Naive thymus-derived CD4-positive, alpha-beta T cell (primary cell): ENCODE results near the gene GIGYF2. TPM values are rescaled to one million over a fixed set of nuclear protein-coding genes. Genes with fewer than 3 reads are reported as not detected.

Experiments used
- ATAC-seq: fragments of 150-1000 bp; cut with Tn5 transposase; 2 replicates; pipeline ENCODE4 v1.10.0; 2021; ENCODE audit warnings: mild to moderate bottlenecking, moderate library complexity
- CTCF ChIA-PET: fragments of 350-600 bp; sonication (Branson Sonifier 250); formaldehyde crosslinking; loops from one replicate; lab custom pipeline; 2021; ENCODE audit warnings: antibody characterized with exemption; lab: Charles Lee
- POLR2A ChIA-PET: fragments of 350-600 bp; sonication (Branson Sonifier 250); formaldehyde crosslinking; loops from one replicate; lab custom pipeline; 2021; ENCODE audit warnings: antibody characterized with exemption, inconsistent platforms; lab: Charles Lee
- DNase-seq, 9 donors: peaks; one replicate each; pipeline versions ENCODE4 v3.0.0 to v3.0.0-alpha.2; 2020 to 2022; ENCODE audit warnings: mixed read lengths in 1 of 9
- H3K27ac ChIP-seq: one replicate; pipeline ENCODE4 v1.7.0; 2013; ENCODE audit warnings: mild to moderate bottlenecking, low read depth, low read length, moderate library complexity
- H3K27me3 ChIP-seq, 2 donors: one replicate each; pipeline ENCODE4 v1.7.0; 2013; ENCODE audit warnings: low read length in 2 of 2, mild to moderate bottlenecking in 2 of 2, moderate library complexity in 2 of 2; ENCODE audit not compliant: control insufficient read depth in 2 of 2, insufficient read depth in 2 of 2
- H3K36me3 ChIP-seq, 3 experiments: 1 replicate in 2 of 3; 2 replicates in 1 of 3; pipeline ENCODE4 v1.7.0; 2013; ENCODE audit warnings: low read length in 3 of 3, mild to moderate bottlenecking in 3 of 3, moderate library complexity in 1 of 3; ENCODE audit not compliant: insufficient read depth in 3 of 3, control insufficient read depth in 2 of 3
- H3K4me1 ChIP-seq, 2 donors: one replicate each; pipeline ENCODE4 v1.7.0; 2013; ENCODE audit warnings: low read length in 2 of 2, mild to moderate bottlenecking in 2 of 2, moderate library complexity in 1 of 2; ENCODE audit not compliant: control insufficient read depth in 2 of 2, insufficient read depth in 2 of 2
- H3K4me3 ChIP-seq: 2 replicates; pipeline ENCODE4 v1.7.0; 2013; ENCODE audit warnings: mild to moderate bottlenecking, low read length
- H3K9me3 ChIP-seq, 3 experiments: 1 replicate in 2 of 3; 2 replicates in 1 of 3; pipeline ENCODE4 v1.7.0; 2013; ENCODE audit warnings: low read length in 3 of 3; ENCODE audit not compliant: control insufficient read depth in 2 of 3
- H3K27ac Mint-ChIP-seq, 9 donors: one replicate each; pipeline ENCODE4 v1.8.0; 2020 to 2022; ENCODE audit warnings: mixed read lengths in 9 of 9, mild to moderate bottlenecking in 8 of 9, moderate library complexity in 5 of 9, inconsistent platforms in 2 of 9
- H3K27me3 Mint-ChIP-seq, 5 donors: one replicate each; pipeline ENCODE4 v1.8.0; 2021 to 2022; ENCODE audit warnings: mixed read lengths in 5 of 5, mild to moderate bottlenecking in 1 of 5
- H3K36me3 Mint-ChIP-seq, 5 donors: one replicate each; pipeline ENCODE4 v1.8.0; 2020 to 2022; ENCODE audit warnings: mixed read lengths in 5 of 5, mild to moderate bottlenecking in 3 of 5, inconsistent platforms in 1 of 5
- H3K4me1 Mint-ChIP-seq, 7 donors: one replicate each; pipeline ENCODE4 v1.8.0; 2020 to 2022; ENCODE audit warnings: mixed read lengths in 7 of 7, mild to moderate bottlenecking in 3 of 7, inconsistent platforms in 1 of 7
- H3K4me3 Mint-ChIP-seq, 10 donors: one replicate each; pipeline ENCODE4 v1.8.0; 2020 to 2022; ENCODE audit warnings: mild to moderate bottlenecking in 10 of 10, mixed read lengths in 10 of 10, moderate library complexity in 6 of 10, inconsistent platforms in 2 of 10
- H3K9me3 Mint-ChIP-seq, 11 donors: one replicate each; pipeline ENCODE4 v1.8.0; 2020 to 2022; ENCODE audit warnings: mixed read lengths in 11 of 11, mild to moderate bottlenecking in 4 of 11, inconsistent platforms in 1 of 11, moderate library complexity in 1 of 11
- intact Hi-C, 2 donors: fragments of 100-400 bp; cut with micrococcal nuclease; formaldehyde crosslinking; loops; one replicate each; pipeline ENCODE4 v1.15.1; 2023
- polyA plus RNA-seq, 2 donors: library from polyadenylated mRNA; unstranded; fragments of 300-500 nt; fragmentation: Illumina TruSeq; gene quantifications; one replicate each; pipeline ENCODE4 v1.2.3, GENCODE V29; 2021
- total RNA-seq, 6 experiments: library from RNA in 5 of 6; stranded (reverse) in 5 of 6; gene quantifications; 1 replicate in 5 of 6; 2 replicates in 1 of 6; pipeline ENCODE4 v1.2.3 and lab custom pipeline; 2021 to 2026

Gene GIGYF2
- total and polyA plus RNA-seq, 7 experiments from 2014 or later: 25.3 to 82.8 (median 72.3) TPM

- peak overlapping the region; percentile 94 for H3K4me3 ChIP-seq
- Mint-ChIP-seq H3K27ac (peak overlapping the region; percentile 77 to 96 (median 86)), H3K27me3 (peaks cover 0 to 10% (median 0%) of the 10 kb centered on the region in 5 donors), H3K4me1 (peaks cover 22 to 44% (median 39%) of the 10 kb centered on the region in 7 donors), H3K36me3 (peaks cover 0 to 17% (median 12%) of the 10 kb centered on the region in 5 donors), H3K4me3 (peak overlapping the region; percentile 88 to 98 (median 93)), H3K9me3 (peaks cover 0 to 16% (median 4%) of the 10 kb centered on the region in 11 donors)
- H3K27me3 ChIP-seq: no peaks in the 10 kb centered on the region
- no peaks in the 10 kb centered on the region for H3K9me3 ChIP-seq
- DNase-seq (peak in 2 of 9 donors; percentile 8 to 12), ATAC-seq (no peak)
- peaks cover 35 to 37% of the 10 kb centered on the region in 2 donors for H3K4me1 ChIP-seq
- POLR2A ChIA-PET: no interaction called here
- intact Hi-C loops: loop anchor here (1.0 to 10.0 kb wide), 12 partner anchors 65 to 573 kb away; partner anchors contain the start of genes EIF4E2 (in 2 of the 2), TIGD1 (in 2 of the 2), ATG16L1 (in 1 of the 2) and EFHD1 (in 1 of the 2)
- peaks cover 0 to 5% (median 0%) of the 10 kb centered on the region in 3 experiments for H3K36me3 ChIP-seq
- CTCF ChIA-PET: no interaction called here
- H3K27ac ChIP-seq: peak overlapping the region; percentile 96
These were observed 628 bp downstream of the GIGYF2 start for GRCh38 chr2:232697807-232698110.

GRCh38 chr2:232698556-232699091 lies 1.5 kb downstream of the GIGYF2 start:
- H3K27me3 ChIP-seq: no peaks in the 10 kb centered on the region
- Mint-ChIP-seq H3K4me1 (peaks cover 25 to 53% (median 43%) of the 10 kb centered on the region in 7 donors), H3K27me3 (peaks cover 0 to 8% (median 0%) of the 10 kb centered on the region in 5 donors), H3K36me3 (peaks cover 0 to 19% (median 15%) of the 10 kb centered on the region in 5 donors), H3K27ac (peak overlapping the region; percentile 22 to 96 (median 83)), H3K9me3 (peaks cover 0 to 10% (median 4%) of the 10 kb centered on the region in 11 donors), H3K4me3 (peak overlapping the region; percentile 61 to 98 (median 92))
- no peak for ATAC-seq
- peak overlapping the region; percentile 94 for H3K4me3 ChIP-seq
- no peaks in the 10 kb centered on the region for H3K9me3 ChIP-seq
- DNase-seq: no peak
- H3K36me3 ChIP-seq: peaks cover 0 to 7% (median 2%) of the 10 kb centered on the region in 3 experiments
- peak overlapping the region; percentile 96 for H3K27ac ChIP-seq
- ChIA-PET CTCF (no interaction called here), POLR2A (interaction anchor here (1.0 kb wide), 1 partner anchor 23 kb away, joined by 3 read pairs; no protein-coding TSS in a partner anchor)
- H3K4me1 ChIP-seq: peaks cover 35 to 37% of the 10 kb centered on the region in 2 donors
- intact Hi-C loops: loop anchor here (5.0 to 10.0 kb wide), 5 partner anchors 91 to 569 kb away; partner anchors contain the start of gene INPP5D (in 1 of the 2)

GRCh38 chr2:232699110-232699509 lies 2.0 kb downstream of the GIGYF2 start:
- no peaks in the 10 kb centered on the region for H3K9me3 ChIP-seq
- intact Hi-C loops: loop anchor here (5.0 to 10.0 kb wide), 5 partner anchors 92 to 568 kb away; partner anchors contain the start of gene INPP5D (in 1 of the 2)
- no peak overlapping the region for H3K4me3 ChIP-seq
- ChIA-PET CTCF (no interaction called here), POLR2A (interaction anchor here (1.0 kb wide), 1 partner anchor 23 kb away, joined by 3 read pairs; no protein-coding TSS in a partner anchor)
- ATAC-seq (no peak), DNase-seq (no peak)
- peak overlapping the region in 8 of 9 donors; percentile 22 to 96 (median 82) for H3K27ac Mint-ChIP-seq
- peaks cover 0 to 23% (median 20%) of the 10 kb centered on the region in 5 donors for H3K36me3 Mint-ChIP-seq
- peaks cover 0 to 12% (median 7%) of the 10 kb centered on the region in 3 experiments for H3K36me3 ChIP-seq
- no peak overlapping the region for H3K27ac ChIP-seq
- H3K4me3 Mint-ChIP-seq: peak overlapping the region; percentile 61 to 98 (median 92)
- H3K9me3 Mint-ChIP-seq: peaks cover 0 to 10% (median 4%) of the 10 kb centered on the region in 11 donors
- H3K4me1 ChIP-seq: peaks cover 35 to 37% of the 10 kb centered on the region in 2 donors
- peaks cover 25 to 57% (median 48%) of the 10 kb centered on the region in 7 donors for H3K4me1 Mint-ChIP-seq
- H3K27me3 Mint-ChIP-seq: peaks cover 0 to 8% (median 0%) of the 10 kb centered on the region in 5 donors
- H3K27me3 ChIP-seq: no peaks in the 10 kb centered on the region

- ChIA-PET CTCF (interaction anchor here (1.5 kb wide), 1 partner anchor 12 kb away, joined by 4 read pairs; no protein-coding TSS in a partner anchor), POLR2A (interaction anchor here (0.6 kb wide), 1 partner anchor 45 kb away, joined by 3 read pairs; no protein-coding TSS in a partner anchor)
- Mint-ChIP-seq H3K4me1 (peaks cover 27 to 63% (median 52%) of the 10 kb centered on the region in 7 donors), H3K27me3 (peaks cover 0 to 3% (median 0%) of the 10 kb centered on the region in 5 donors), H3K36me3 (peaks cover 0 to 31% (median 25%) of the 10 kb centered on the region in 5 donors), H3K9me3 (peaks cover 0 to 5% (median 0%) of the 10 kb centered on the region in 11 donors), H3K4me3 (peak overlapping the region; percentile 16 to 95 (median 73)), H3K27ac (peak overlapping the region in 6 of 9 donors; percentile 0 to 82 (median 28))
- no peak overlapping the region for H3K27ac ChIP-seq
- intact Hi-C loops: no loop called here
- ATAC-seq (no peak), DNase-seq (no peak)
- no peaks in the 10 kb centered on the region for H3K9me3 ChIP-seq
- H3K4me1 ChIP-seq: peaks cover 35 to 37% of the 10 kb centered on the region in 2 donors
- H3K27me3 ChIP-seq: no peaks in the 10 kb centered on the region
- H3K4me3 ChIP-seq: no peak overlapping the region
- peaks cover 0 to 17% (median 10%) of the 10 kb centered on the region in 3 experiments for H3K36me3 ChIP-seq
These were observed 3.0 kb downstream of the GIGYF2 start for GRCh38 chr2:232700154-232700553.

GRCh38 chr2:232707076-232707475 lies 9.9 kb downstream of the GIGYF2 start:
- no peak overlapping the region for H3K4me3 ChIP-seq
- H3K4me1 ChIP-seq: no peaks in the 10 kb centered on the region
- ATAC-seq (no peak), DNase-seq (no peak)
- POLR2A ChIA-PET: no interaction called here
- Mint-ChIP-seq H3K9me3 (no peaks in the 10 kb centered on the region), H3K27me3 (no peaks in the 10 kb centered on the region), H3K27ac (no peak overlapping the region), H3K4me1 (peaks cover 10 to 39% (median 28%) of the 10 kb centered on the region in 7 donors), H3K36me3 (peaks cover 0 to 43% (median 30%) of the 10 kb centered on the region in 5 donors), H3K4me3 (no peak overlapping the region)
- H3K27me3 ChIP-seq: no peaks in the 10 kb centered on the region
- H3K36me3 ChIP-seq: peaks cover 0 to 23% (median 17%) of the 10 kb centered on the region in 3 experiments
- CTCF ChIA-PET: no interaction called here
- no peak overlapping the region for H3K27ac ChIP-seq
- intact Hi-C loops: no loop called here
- H3K9me3 ChIP-seq: no peaks in the 10 kb centered on the region

- H3K36me3 Mint-ChIP-seq: peaks cover 0 to 50% (median 44%) of the 10 kb centered on the region in 5 donors
- POLR2A ChIA-PET: interaction anchor here (0.7 kb wide), 1 partner anchor 1614 kb away, joined by 5 read pairs; no protein-coding TSS in a partner anchor
- peak overlapping the region in 1 of 10 donors; percentile 53 for H3K4me3 Mint-ChIP-seq
- H3K9me3 Mint-ChIP-seq: peaks cover 0 to 5% (median 0%) of the 10 kb centered on the region in 11 donors
- peak overlapping the region in 1 of 9 donors; percentile 9 for H3K27ac Mint-ChIP-seq
- Histone ChIP-seq H3K27ac (no peak overlapping the region), H3K27me3 (no peaks in the 10 kb centered on the region), H3K9me3 (no peaks in the 10 kb centered on the region), H3K4me1 (no peaks in the 10 kb centered on the region), H3K4me3 (no peak overlapping the region), H3K36me3 (peaks cover 0 to 17% (median 4%) of the 10 kb centered on the region in 3 experiments)
- H3K27me3 Mint-ChIP-seq: no peaks in the 10 kb centered on the region
- CTCF ChIA-PET: interaction anchor here (0.7 kb wide), 1 partner anchor 29 kb away, joined by 3 read pairs; no protein-coding TSS in a partner anchor
- H3K4me1 Mint-ChIP-seq: peaks cover 17 to 52% (median 38%) of the 10 kb centered on the region in 7 donors
- intact Hi-C loops: no loop called here
- DNase-seq: no peak
- ATAC-seq: no peak
These were observed 16.4 kb downstream of the GIGYF2 start for GRCh38 chr2:232713505-232713904.
